Upper lobe of right lung (tissue), 1 donor: Measurements from ENCODE around the gene DTNB. TPM values are rescaled to one million over a fixed set of nuclear protein-coding genes. Genes with fewer than 3 reads are reported as not detected.
"Not testable (repeated sequence)": the region's sequence is repeated elsewhere in the genome, so short reads cannot be mapped to it uniquely, and the experiment has no call there.

Experiments used
- ATAC-seq: fragments of 200-7000 bp; cut with Tn5 transposase; one replicate; pipeline ENCODE4 v1.9.1; 2020; ENCODE audit warnings: mild to moderate bottlenecking, moderate library complexity
- DNase-seq: peaks from one replicate; pipeline ENCODE4 v3.0.0-alpha.2; 2020
- H3K27ac ChIP-seq: fragments of 200-600 bp; one replicate; pipeline ENCODE4 v1.8.0; 2022
- H3K27me3 ChIP-seq: fragments of 200-600 bp; one replicate; pipeline ENCODE4 v1.8.0; 2022; ENCODE audit warnings: mild to moderate bottlenecking
- H3K36me3 ChIP-seq: fragments of 200-600 bp; one replicate; pipeline ENCODE4 v1.8.0; 2022
- H3K4me1 ChIP-seq: fragments of 200-600 bp; one replicate; pipeline ENCODE4 v1.8.0; 2022
- H3K4me3 ChIP-seq: fragments of 200-600 bp; one replicate; pipeline ENCODE4 v1.8.0; 2022; ENCODE audit warnings: mild to moderate bottlenecking
- H3K9me3 ChIP-seq: fragments of 200-600 bp; one replicate; pipeline ENCODE4 v1.8.0; 2022
- CTCF ChIP-seq: fragments of 200-600 bp; IDR thresholded peaks from one replicate; pipeline ENCODE4 v1.8.0; 2022; ENCODE audit warnings: antibody characterized with exemption
- intact Hi-C: fragments of 100-400 bp; cut with DNase I; formaldehyde crosslinking; loops from one replicate; pipeline ENCODE4 v1.11.0; 2022
- total RNA-seq: library from RNA; stranded (reverse); fragmentation: NEBNext Ultra II Directional; extraction: Animal tissue kit (Norgen Biotek cat#: 25700); gene quantifications from one replicate; pipeline ENCODE4 v1.2.1, GENCODE V29; 2021
- donor health status: DM: no; HTN: yes; CAD: no; lungs with severe emphysema.

Gene DTNB
- total RNA-seq, 1 donor from 2014 or later, result 18.1 TPM

GRCh38 chr2:25711675-25712354, 38.4 kb upstream of the DTNB start:
- intact Hi-C loops, result no loop called here
- TF ChIP-seq CTCF, result no peak
- no peaks in the 10 kb centered on the region for H3K4me1 ChIP-seq

DNA sequence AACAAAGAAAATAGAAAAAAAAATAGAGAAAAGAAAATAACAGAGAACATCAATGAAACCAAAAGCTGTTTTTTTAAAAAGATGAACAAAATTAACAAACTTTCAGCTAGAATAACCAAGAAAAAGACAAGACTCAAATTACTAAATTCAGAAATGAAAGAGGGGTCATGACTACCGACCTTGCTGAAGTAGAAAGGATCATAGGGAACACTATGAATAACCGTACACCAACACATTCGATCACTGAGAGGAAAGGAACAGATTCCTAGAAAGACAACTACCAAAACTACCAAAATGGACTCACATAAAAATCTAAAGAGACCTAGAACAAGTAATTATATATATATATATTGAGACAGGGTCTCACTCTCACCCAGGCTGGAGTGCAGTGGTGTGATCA, 37.4 kb upstream of the DTNB start:
- DNase-seq (no peak), ATAC-seq (no peak)
- TF ChIP-seq CTCF, result no peak
- Histone ChIP-seq H3K9me3 (no peaks in the 10 kb centered on the region), H3K4me1 (no peaks in the 10 kb centered on the region), H3K4me3 (no peak overlapping the region), H3K27me3 (no peaks in the 10 kb centered on the region), H3K36me3 (no peaks in the 10 kb centered on the region), H3K27ac (no peak overlapping the region)
- intact Hi-C loops, result no loop called here

More at GRCh38 chr2:25711675-25712354, 38.4 kb upstream of the DTNB start:
- ATAC-seq (no peak), DNase-seq (peak; percentile 40)
- no peaks in the 10 kb centered on the region for H3K27me3 ChIP-seq
- peak overlapping the region; percentile 28 for H3K4me3 ChIP-seq
- no peaks in the 10 kb centered on the region for H3K9me3 ChIP-seq
- H3K36me3 ChIP-seq, result no peaks in the 10 kb centered on the region
- no peak overlapping the region for H3K27ac ChIP-seq

GRCh38 chr2:25709349-25709748, 36.0 kb upstream of the DTNB start:
- H3K4me3 ChIP-seq, result no peak overlapping the region
- H3K9me3 ChIP-seq, result no peaks in the 10 kb centered on the region
- no peaks in the 10 kb centered on the region for H3K27me3 ChIP-seq
- no peak overlapping the region for H3K27ac ChIP-seq
- TF ChIP-seq CTCF, result no peak
- ATAC-seq, result no peak
- DNase-seq, result no peak
- H3K36me3 ChIP-seq, result no peaks in the 10 kb centered on the region
- intact Hi-C loops, result no loop called here
- no peaks in the 10 kb centered on the region for H3K4me1 ChIP-seq

DNA sequence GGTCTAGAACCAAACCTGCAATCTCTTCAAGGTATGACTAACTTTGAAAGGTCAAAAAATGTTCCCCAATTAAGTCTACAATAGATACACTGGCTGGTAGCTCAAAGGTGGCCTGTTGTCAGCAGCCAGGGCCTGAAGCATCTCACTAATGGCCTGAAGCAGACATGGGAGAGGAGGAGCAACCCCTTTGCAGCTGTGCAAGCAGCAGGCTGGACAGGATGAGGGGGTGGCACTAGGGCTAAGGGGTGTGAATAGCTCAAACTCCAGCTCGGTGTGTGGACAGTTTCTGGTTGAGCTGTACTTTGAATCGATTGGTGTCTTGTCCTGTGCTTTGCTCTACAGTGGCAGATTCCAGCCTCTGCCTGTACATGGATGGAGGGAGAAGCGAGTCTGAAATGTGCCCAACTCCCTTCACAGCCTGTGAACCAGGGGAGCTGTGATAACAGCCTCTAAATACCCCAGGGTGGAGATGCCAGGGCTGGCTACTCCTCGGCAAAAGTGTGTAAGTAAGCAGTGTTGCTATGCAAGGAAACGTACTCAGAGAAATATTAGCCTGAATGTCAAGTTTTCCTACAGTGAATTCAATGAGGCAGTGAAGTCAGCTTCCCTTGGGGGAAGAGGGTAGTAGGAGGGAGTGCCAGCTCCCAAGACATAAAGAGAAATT, 34.7 kb upstream of the DTNB start:
- ATAC-seq (no peak), DNase-seq (peak; percentile 11)
- Histone ChIP-seq H3K27me3 (no peaks in the 10 kb centered on the region), H3K4me1 (no peaks in the 10 kb centered on the region), H3K27ac (no peak overlapping the region), H3K36me3 (no peaks in the 10 kb centered on the region), H3K4me3 (no peak overlapping the region), H3K9me3 (no peaks in the 10 kb centered on the region)
- intact Hi-C loops, result no loop called here
- TF ChIP-seq CTCF, result no peak

GRCh38 chr2:25705575-25705974, 32.2 kb upstream of the DTNB start:
- H3K4me3 ChIP-seq, H3K36me3 ChIP-seq, H3K9me3 ChIP-seq, DNase-seq, H3K4me1 ChIP-seq, H3K27me3 ChIP-seq, intact Hi-C loops, H3K27ac ChIP-seq, ATAC-seq: not testable (repeated sequence)

GRCh38 chr2:25701801-25702200, 28.4 kb upstream of the DTNB start:
- no peak for TF ChIP-seq CTCF
- Histone ChIP-seq H3K4me3 (no peak overlapping the region), H3K4me1 (no peaks in the 10 kb centered on the region), H3K27me3 (no peaks in the 10 kb centered on the region), H3K27ac (no peak overlapping the region), H3K36me3 (no peaks in the 10 kb centered on the region), H3K9me3 (no peaks in the 10 kb centered on the region)
- ATAC-seq (no peak), DNase-seq (peak; percentile 6)
- intact Hi-C loops, result no loop called here
